Activated CD8-positive, alpha-beta memory T cell treated with anti-CD3 and anti-CD28 coated beads, Interleukin-2, amount 50 U/mL, for 48 hours (primary cell): ENCODE measurements around the gene AP4E1.
"Not testable (repeated sequence)": the region's sequence is repeated elsewhere in the genome, so short reads cannot be mapped to it uniquely, and the experiment has no call there.

Experiments used
- DNase-seq: peaks from one replicate; pipeline ENCODE4 v3.0.0-alpha.2; 2020

AP4E1 gene

GRCh38 chr15:50908209-50909009 is at the start of gene AP4E1:
TSS of gene AP4E1 (plus strand) at chr15:50908683. CDS start at chr15:50908779, 96 bp downstream.
- peak; percentile 98 for DNase-seq

GRCh38 chr15:50860824-50861223 is 47.7 kb upstream of the AP4E1 start:
- no peak for DNase-seq

GRCh38 chr15:50862553-50862952 is 45.9 kb upstream of the AP4E1 start:
- DNase-seq: no peak

GRCh38 chr15:50864873-50865272 is 43.6 kb upstream of the AP4E1 start:
- no peak for DNase-seq

GRCh38 chr15:50865515-50866353 is 42.7 kb upstream of the AP4E1 start:
- no peak for DNase-seq

GRCh38 chr15:50871832-50872231 is 36.7 kb upstream of the AP4E1 start:
- DNase-seq: no peak

- no peak for DNase-seq
Measured at GRCh38 chr15:50872832-50873426, 35.6 kb upstream of the AP4E1 start.

GRCh38 chr15:50873935-50874361 is 34.5 kb upstream of the AP4E1 start:
- no peak for DNase-seq

GRCh38 chr15:50875238-50875637 is 33.2 kb upstream of the AP4E1 start:
- DNase-seq: not testable (repeated sequence)

GRCh38 chr15:50876260-50876988 is 32.1 kb upstream of the AP4E1 start:
- no peak for DNase-seq

GRCh38 chr15:50876989-50877360 is 31.5 kb upstream of the AP4E1 start:
- DNase-seq: peak; percentile 78

- no peak for DNase-seq
Measured at GRCh38 chr15:50879016-50879617, 29.4 kb upstream of the AP4E1 start.

GRCh38 chr15:50880206-50880605 is 28.3 kb upstream of the AP4E1 start:
- no peak for DNase-seq

- no peak for DNase-seq
Measured at GRCh38 chr15:50880651-50881114, 27.8 kb upstream of the AP4E1 start.

GRCh38 chr15:50881121-50882048 is 27.1 kb upstream of the AP4E1 start:
- DNase-seq: no peak

GRCh38 chr15:50883903-50884302 is 24.6 kb upstream of the AP4E1 start:
- no peak for DNase-seq

- DNase-seq: no peak
Measured at GRCh38 chr15:50884540-50884939, 23.9 kb upstream of the AP4E1 start.

- no peak for DNase-seq
Measured at GRCh38 chr15:50886139-50886467, 22.4 kb upstream of the AP4E1 start.

GRCh38 chr15:50886611-50887345 is 21.7 kb upstream of the AP4E1 start:
- DNase-seq: no peak

GRCh38 chr15:50888054-50888453 is 20.4 kb upstream of the AP4E1 start:
- no peak for DNase-seq

- no peak for DNase-seq
Measured at GRCh38 chr15:50889589-50889988, 18.9 kb upstream of the AP4E1 start.
